Measurements from ENCODE around the gene MRPL53. TPM values are rescaled to one million over a fixed set of nuclear protein-coding genes. Genes with fewer than 3 reads are reported as not detected.
A peak's percentile ranks its signal among the peaks of the same experiment; 100 is the strongest.
"Not testable (repeated sequence)": the region's sequence is repeated elsewhere in the genome, so short reads cannot be mapped to it uniquely, and the experiment has no call there.

MRPL53 gene
- total and polyA plus RNA-seq, 2 of the 4 experiments (the other 2 are of a cell fraction) = 5.2 to 39.0 TPM

- Histone ChIP-seq H4K5ac (ENCODE audit: low read depth, low read length) (peak overlapping the region; percentile 95), H3K27me3 (ENCODE audit: control insufficient read depth, insufficient read depth, low read length) (no peaks in the 10 kb centered on the region), H3K23ac (ENCODE audit: low read depth, low read length) (peak overlapping the region; percentile 65; the same call in 1 of the 2 replicates), H2AFZ (replicated peaks; ENCODE audit: low read length, poor library complexity) (no peak overlapping the region), H2BK15ac (ENCODE audit: low read depth, low read length) (no peak overlapping the region), H3K14ac (replicated peaks; ENCODE audit: low read depth, low read length) (peak overlapping the region; percentile 96; the same call in 1 of the 2 replicates), H4K20me1 (ENCODE audit: insufficient read depth, low read length) (no peaks in the 10 kb centered on the region), H4K8ac (ENCODE audit: low read depth in 2 of 2, low read length in 2 of 2) (peak overlapping the region; percentile 97 to 98), H3K18ac (ENCODE audit: low read depth, low read length) (peak overlapping the region; percentile 16; the same call in 1 of the 2 replicates), H2AK9ac (replicated peaks; ENCODE audit: low read depth, low read length, poor library complexity) (peak overlapping the region; percentile 4), H2BK120ac (ENCODE audit: low read depth, low read length) (no peak overlapping the region), H2AK5ac (ENCODE audit: low read depth, low read length) (no peak overlapping the region), H3K4me2 (ENCODE audit: low read depth, low read length) (peak overlapping the region; percentile 89), H3K36me3 (ENCODE audit: control insufficient read depth, insufficient read depth, low read length) (peaks cover 15% of the 10 kb centered on the region), H3K9ac (ENCODE audit: low read depth, low read length) (peak overlapping the region; percentile 93), H3K9me1 (ENCODE audit: insufficient read depth, low read length) (no peaks in the 10 kb centered on the region), H2BK20ac (ENCODE audit: low read depth, low read length) (no peak overlapping the region), H3K56ac (ENCODE audit: extremely low read depth, insufficient read depth, low read length) (peak overlapping the region; percentile 84), H3K79me1 (ENCODE audit: low read depth in 1 of 2, low read length in 2 of 2) (peaks cover 3 to 26% of the 10 kb centered on the region in 2 experiments; a peak in 2 of 4 replicates), H4K91ac (ENCODE audit: insufficient read depth, low read depth, low read length) (0 out of 2 replicates have a peak overlapping the region, but pooled peaks have one; percentile 87), H3K27ac (ENCODE audit: insufficient read depth, low read length) (peak overlapping the region; percentile 91), H3K4ac (ENCODE audit: low read depth, low read length) (peak overlapping the region; percentile 95), H2BK5ac (ENCODE audit: low read depth, low read length, poor library complexity, severe bottlenecking) (peak overlapping the region; percentile 34), H3K9me3 (ENCODE audit: control insufficient read depth, insufficient read depth, low read length) (no peaks in the 10 kb centered on the region), H3K4me3 (ENCODE audit: insufficient read depth, low read depth, low read length) (peak overlapping the region; percentile 77), H3K4me1 (ENCODE audit: control insufficient read depth, insufficient read depth, low read length) (peaks cover 4% of the 10 kb centered on the region; the same call in 1 of the 2 replicates)
- no TSS peak for BruUV-seq (replicated peaks)
- no peak for ATAC-seq (ENCODE audit: low read depth)
- in situ Hi-C loops (cut with MboI; ENCODE audit: low sequenced_read_pairs) (no loop called here), intact Hi-C loops (cut with micrococcal nuclease) (no loop called here), dilution Hi-C loops (cut with HindIII; ENCODE audit: low sequenced_read_pairs, unreplicated experiment) (no loop called here)
- ChIA-PET POLR2A (ENCODE audit: unreplicated experiment) (no interaction called here), CTCF (no interaction called here)
- DNase-seq = no peak
- TF ChIP-seq CHD1 (IDR thresholded peaks at IDR 0.05; ENCODE audit: low read depth, low read length) (no peak), MAFK (IDR thresholded peaks at IDR 0.05; ENCODE audit: low read depth, low read length) (no peak)
- WGBS, 2 experiments (ENCODE audit: extremely low coverage in 2 of 2, insufficient read length in 1 of 2) = 50% methylated on average over 4 of the region's 16 CpGs; no CpG with 5 or more reads in 1 of the 2 experiments
Measured at GRCh38 chr2:74471332-74472065, 981 bp downstream of the MRPL53 start.

- in situ Hi-C loops (cut with MboI; ENCODE audit: low sequenced_read_pairs); H3K56ac ChIP-seq (ENCODE audit: extremely low read depth, insufficient read depth, low read length); H3K9me1 ChIP-seq (ENCODE audit: insufficient read depth, low read length); H2AK9ac ChIP-seq (replicated peaks; ENCODE audit: low read depth, low read length, poor library complexity); intact Hi-C loops (cut with micrococcal nuclease); H3K4me2 ChIP-seq (ENCODE audit: low read depth, low read length); H4K20me1 ChIP-seq (ENCODE audit: insufficient read depth, low read length); H3K18ac ChIP-seq (ENCODE audit: low read depth, low read length); DNase-seq; H2AFZ ChIP-seq (replicated peaks; ENCODE audit: low read length, poor library complexity); H4K91ac ChIP-seq (ENCODE audit: insufficient read depth, low read depth, low read length); H3K27me3 ChIP-seq (ENCODE audit: control insufficient read depth, insufficient read depth, low read length); ATAC-seq (ENCODE audit: low read depth); H3K23ac ChIP-seq (ENCODE audit: low read depth, low read length); H3K4ac ChIP-seq (ENCODE audit: low read depth, low read length); POLR2A ChIA-PET (ENCODE audit: unreplicated experiment); dilution Hi-C loops (cut with HindIII; ENCODE audit: low sequenced_read_pairs, unreplicated experiment); CTCF ChIA-PET; H2AK5ac ChIP-seq (ENCODE audit: low read depth, low read length); H3K27ac ChIP-seq (ENCODE audit: insufficient read depth, low read length); H2BK120ac ChIP-seq (ENCODE audit: low read depth, low read length); H2BK5ac ChIP-seq (ENCODE audit: low read depth, low read length, poor library complexity, severe bottlenecking); H3K9me3 ChIP-seq (ENCODE audit: control insufficient read depth, insufficient read depth, low read length); H2BK20ac ChIP-seq (ENCODE audit: low read depth, low read length); H2BK15ac ChIP-seq (ENCODE audit: low read depth, low read length); BruUV-seq (replicated peaks); H3K4me3 ChIP-seq (ENCODE audit: insufficient read depth, low read depth, low read length); H3K9ac ChIP-seq (ENCODE audit: low read depth, low read length); H4K8ac ChIP-seq (ENCODE audit: low read depth in 2 of 2, low read length in 2 of 2); H3K4me1 ChIP-seq (ENCODE audit: control insufficient read depth, insufficient read depth, low read length); H3K14ac ChIP-seq (replicated peaks; ENCODE audit: low read depth, low read length); H4K5ac ChIP-seq (ENCODE audit: low read depth, low read length): not testable (repeated sequence)
- peaks cover 15% of the 10 kb centered on the region for H3K36me3 ChIP-seq (ENCODE audit: control insufficient read depth, insufficient read depth, low read length)
- 92% methylated on average over 4 of the region's 12 CpGs; no CpG with 5 or more reads in 1 of the 2 experiments for WGBS, 2 experiments (ENCODE audit: extremely low coverage in 2 of 2, insufficient read length in 1 of 2)
- H3K79me1 ChIP-seq (ENCODE audit: low read depth in 1 of 2, low read length in 2 of 2) = peaks cover 6 to 32% of the 10 kb centered on the region in 2 experiments; a peak in 3 of 4 replicates
Measured at GRCh38 chr2:74470742-74471141, 1.7 kb downstream of the MRPL53 start.
